Activated naive CD8-positive, alpha-beta T cell treated with anti-CD3 and anti-CD28 coated beads, Interleukin-2, amount 50 U/mL, for 24 hours (primary cell): ENCODE results near the gene CAB39.

Source experiments
- ATAC-seq: fragments of 150-1000 bp; cut with Tn5 transposase; one replicate; pipeline ENCODE4 v1.10.0; 2021
- DNase-seq: peaks from one replicate; pipeline ENCODE4 v3.0.0; 2021
- H3K27ac Mint-ChIP-seq: one replicate; pipeline ENCODE4 v1.8.0; 2021; ENCODE audit warnings: mild to moderate bottlenecking, mixed read lengths
- H3K27me3 Mint-ChIP-seq: one replicate; pipeline ENCODE4 v1.8.0; 2021; ENCODE audit warnings: mixed read lengths
- H3K36me3 Mint-ChIP-seq: one replicate; pipeline ENCODE4 v1.8.0; 2021; ENCODE audit warnings: low read depth, mixed read lengths
- H3K4me1 Mint-ChIP-seq: one replicate; pipeline ENCODE4 v1.8.0; 2021; ENCODE audit warnings: mixed read lengths
- H3K4me3 Mint-ChIP-seq: one replicate; pipeline ENCODE4 v1.8.0; 2021; ENCODE audit warnings: mild to moderate bottlenecking, moderate library complexity, mixed read lengths
- H3K9me3 Mint-ChIP-seq: one replicate; pipeline ENCODE4 v1.8.0; 2021; ENCODE audit warnings: mixed read lengths

The CAB39 gene

DNA sequence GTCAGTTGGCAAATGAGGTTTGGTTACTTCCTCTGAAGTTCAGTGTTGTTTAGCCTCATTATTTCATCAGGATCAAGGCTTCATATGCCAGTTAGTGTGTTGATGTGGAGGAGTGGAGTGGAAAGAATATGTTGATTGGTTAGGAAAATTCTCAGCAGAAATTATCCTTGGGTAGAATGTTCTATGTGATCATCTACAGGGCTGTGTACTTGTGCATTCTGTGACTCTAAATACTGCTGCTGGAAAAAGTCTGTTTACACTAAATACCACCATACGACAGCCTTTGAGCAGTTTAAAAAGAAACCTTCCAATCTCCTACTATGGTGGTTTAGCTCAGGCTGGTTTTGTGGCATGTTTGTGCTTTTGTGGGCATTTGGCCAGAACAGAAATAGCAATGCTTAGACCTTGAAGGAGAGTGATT lies 25.8 kb downstream of the CAB39 start:
- no peaks in the 10 kb centered on the region for H3K9me3 Mint-ChIP-seq
- H3K27ac Mint-ChIP-seq, result no peak overlapping the region
- H3K4me1 Mint-ChIP-seq, result peaks cover 71% of the 10 kb centered on the region
- no peaks in the 10 kb centered on the region for H3K27me3 Mint-ChIP-seq
- peaks cover 29% of the 10 kb centered on the region for H3K36me3 Mint-ChIP-seq
- no peak for DNase-seq
- ATAC-seq, result no peak
- no peak overlapping the region for H3K4me3 Mint-ChIP-seq

DNA sequence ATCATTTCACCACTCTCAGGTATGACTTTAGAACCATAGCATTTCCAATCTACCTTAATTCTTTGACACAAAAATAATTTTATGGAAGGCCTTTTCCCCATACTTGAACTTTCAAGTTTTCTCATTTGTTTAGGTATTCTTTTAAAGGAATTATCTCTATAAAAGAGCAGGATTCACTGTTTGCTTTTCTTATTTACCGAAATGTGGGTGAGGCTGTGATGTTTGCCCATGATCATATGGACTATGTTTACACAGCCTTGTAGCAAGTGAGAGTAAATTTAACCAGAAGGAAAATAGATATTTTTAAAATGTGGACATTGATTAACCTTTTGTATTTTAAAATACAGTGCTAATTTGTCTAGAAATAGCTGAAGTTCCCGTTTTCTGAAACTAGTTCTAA lies 26.3 kb downstream of the CAB39 start:
- no peak for DNase-seq
- peaks cover 27% of the 10 kb centered on the region for H3K36me3 Mint-ChIP-seq
- no peaks in the 10 kb centered on the region for H3K9me3 Mint-ChIP-seq
- no peaks in the 10 kb centered on the region for H3K27me3 Mint-ChIP-seq
- no peak overlapping the region for H3K4me3 Mint-ChIP-seq
- no peak overlapping the region for H3K27ac Mint-ChIP-seq
- peaks cover 66% of the 10 kb centered on the region for H3K4me1 Mint-ChIP-seq
- no peak for ATAC-seq

DNA sequence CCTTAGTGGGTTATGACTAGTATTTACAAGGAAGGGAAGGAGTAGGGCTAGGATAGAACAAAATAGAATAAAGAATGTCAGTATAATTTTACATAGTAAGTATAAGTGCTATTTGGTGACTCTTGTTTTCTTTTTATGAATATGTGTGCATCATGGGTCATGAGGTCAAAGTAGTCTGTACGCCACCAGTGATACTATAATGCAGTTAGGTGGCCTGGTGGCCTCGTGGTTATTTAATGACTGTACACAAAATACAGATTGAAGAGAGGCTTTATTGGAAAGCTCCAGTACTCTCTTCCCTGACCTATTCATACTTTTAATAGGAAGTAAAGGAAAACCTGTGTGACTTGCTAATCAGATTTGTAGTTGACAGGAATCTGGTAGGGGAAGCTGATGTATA lies 27.3 kb downstream of the CAB39 start:
- Mint-ChIP-seq H3K36me3 (peaks cover 28% of the 10 kb centered on the region), H3K27me3 (no peaks in the 10 kb centered on the region), H3K27ac (no peak overlapping the region), H3K4me1 (peaks cover 59% of the 10 kb centered on the region), H3K9me3 (no peaks in the 10 kb centered on the region), H3K4me3 (no peak overlapping the region)
- ATAC-seq (no peak), DNase-seq (no peak)

DNA sequence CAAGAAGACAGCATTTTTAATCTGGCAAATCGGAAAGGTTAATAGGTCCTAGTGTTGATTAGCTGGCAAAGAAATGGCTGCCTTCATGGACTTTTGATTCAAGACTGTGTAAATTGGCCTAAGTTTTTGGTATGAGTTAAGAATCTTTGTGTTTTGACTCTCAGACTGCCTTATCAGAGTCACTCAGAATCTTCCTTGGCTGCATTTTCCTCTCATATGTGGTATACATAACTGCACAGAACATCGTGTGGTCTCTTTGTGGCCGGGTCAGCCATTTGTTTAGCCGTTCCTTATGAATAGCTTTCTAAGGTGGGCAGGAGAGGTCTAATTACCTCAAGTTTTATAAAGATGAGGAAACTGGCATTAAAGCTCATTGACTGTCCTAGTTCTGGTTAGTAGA lies 30.1 kb downstream of the CAB39 start:
- H3K9me3 Mint-ChIP-seq, result no peaks in the 10 kb centered on the region
- H3K27me3 Mint-ChIP-seq, result no peaks in the 10 kb centered on the region
- ATAC-seq (no peak), DNase-seq (no peak)
- H3K27ac Mint-ChIP-seq, result no peak overlapping the region
- H3K4me1 Mint-ChIP-seq, result peaks cover 55% of the 10 kb centered on the region
- no peak overlapping the region for H3K4me3 Mint-ChIP-seq
- H3K36me3 Mint-ChIP-seq, result peaks cover 44% of the 10 kb centered on the region

DNA sequence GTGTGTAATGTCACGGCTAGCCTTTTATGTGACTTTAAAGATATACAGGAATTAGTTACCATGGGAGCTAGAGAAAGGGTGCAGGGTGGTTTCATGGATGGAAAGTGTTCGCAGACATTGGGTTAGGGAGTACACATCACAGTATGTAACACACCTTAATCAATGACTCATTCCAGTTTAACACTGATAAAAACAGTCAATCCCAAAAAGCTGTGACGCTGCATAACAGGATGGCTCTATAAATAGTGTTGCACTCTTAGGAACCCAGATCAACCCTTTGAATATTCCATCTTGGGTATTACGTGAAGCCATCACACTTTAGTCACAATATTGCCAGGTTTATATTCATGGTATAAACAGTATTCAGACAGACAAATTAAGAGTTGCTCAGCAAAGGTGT lies 33.6 kb downstream of the CAB39 start:
- Mint-ChIP-seq H3K4me1 (peaks cover 53% of the 10 kb centered on the region), H3K36me3 (peaks cover 33% of the 10 kb centered on the region), H3K27ac (no peak overlapping the region), H3K4me3 (no peak overlapping the region), H3K27me3 (no peaks in the 10 kb centered on the region), H3K9me3 (no peaks in the 10 kb centered on the region)
- ATAC-seq, result no peak
- DNase-seq, result no peak

DNA sequence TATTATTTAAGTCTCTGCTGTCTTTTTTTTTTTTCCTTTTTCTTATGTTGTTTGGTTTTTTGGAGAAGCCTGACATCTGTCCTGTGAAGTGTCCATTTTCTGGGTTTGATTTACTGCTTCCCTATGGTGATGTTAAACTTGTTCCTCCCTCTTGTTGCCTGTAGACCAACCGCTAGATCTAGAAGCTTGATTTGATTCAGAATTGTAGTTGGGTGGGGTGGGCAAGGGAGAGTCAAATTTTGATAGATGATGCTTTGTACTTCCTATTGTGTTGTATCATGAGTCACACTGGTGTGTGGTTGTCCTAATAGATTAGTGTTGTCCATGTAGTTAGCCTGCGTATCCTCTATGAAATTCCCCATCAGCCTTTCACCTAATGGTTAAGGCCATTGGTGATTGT lies 35.4 kb downstream of the CAB39 start:
- Mint-ChIP-seq H3K9me3 (no peaks in the 10 kb centered on the region), H3K27ac (no peak overlapping the region), H3K4me3 (no peak overlapping the region), H3K36me3 (peaks cover 41% of the 10 kb centered on the region), H3K27me3 (no peaks in the 10 kb centered on the region), H3K4me1 (peaks cover 65% of the 10 kb centered on the region)
- no peak for DNase-seq
- ATAC-seq, result peak; percentile 48

DNA sequence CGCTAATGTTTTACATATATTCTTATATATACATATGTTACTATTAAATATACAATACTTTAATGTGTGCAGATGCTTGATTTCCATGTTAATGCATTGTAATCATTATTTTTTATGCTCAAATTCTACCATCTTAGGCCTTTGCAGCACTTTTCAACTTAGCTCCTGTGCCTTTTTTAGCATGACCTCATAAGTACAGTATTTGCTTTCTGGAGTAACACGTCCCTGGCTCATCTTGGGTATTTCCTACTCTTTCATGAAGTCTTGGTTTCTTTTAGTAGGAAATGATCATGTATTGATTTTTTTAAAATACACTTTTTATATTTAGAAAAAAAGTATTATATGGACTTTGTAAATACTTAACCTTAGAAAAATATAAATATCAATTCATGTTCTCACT lies 36.5 kb downstream of the CAB39 start:
- Mint-ChIP-seq H3K27ac (no peak overlapping the region), H3K4me1 (peaks cover 65% of the 10 kb centered on the region), H3K9me3 (no peaks in the 10 kb centered on the region), H3K36me3 (peaks cover 41% of the 10 kb centered on the region), H3K27me3 (no peaks in the 10 kb centered on the region), H3K4me3 (no peak overlapping the region)
- ATAC-seq (no peak), DNase-seq (no peak)

DNA sequence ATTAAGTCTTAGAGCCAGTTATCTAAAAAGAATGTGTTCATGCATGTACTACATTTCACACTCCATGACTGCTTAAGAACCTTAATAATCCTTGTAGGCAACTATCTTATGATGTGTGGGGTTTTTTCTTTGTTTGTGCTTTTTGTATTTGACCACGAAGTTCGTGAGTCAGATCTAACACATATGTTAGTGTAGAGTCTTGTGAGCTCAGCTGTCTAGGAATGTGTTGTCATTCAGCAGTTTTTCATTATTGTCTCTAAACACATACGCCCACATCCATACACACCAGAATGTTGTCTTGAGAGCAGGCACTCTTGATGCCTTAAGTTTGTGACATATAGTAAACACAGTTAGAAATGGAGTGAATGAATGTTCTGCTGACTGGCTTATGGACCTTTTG lies 38.4 kb downstream of the CAB39 start:
- H3K27ac Mint-ChIP-seq, result no peak overlapping the region
- no peak overlapping the region for H3K4me3 Mint-ChIP-seq
- DNase-seq (no peak), ATAC-seq (peak; percentile 84)
- H3K27me3 Mint-ChIP-seq, result no peaks in the 10 kb centered on the region
- H3K4me1 Mint-ChIP-seq, result peaks cover 68% of the 10 kb centered on the region
- H3K36me3 Mint-ChIP-seq, result peaks cover 36% of the 10 kb centered on the region
- H3K9me3 Mint-ChIP-seq, result no peaks in the 10 kb centered on the region

DNA sequence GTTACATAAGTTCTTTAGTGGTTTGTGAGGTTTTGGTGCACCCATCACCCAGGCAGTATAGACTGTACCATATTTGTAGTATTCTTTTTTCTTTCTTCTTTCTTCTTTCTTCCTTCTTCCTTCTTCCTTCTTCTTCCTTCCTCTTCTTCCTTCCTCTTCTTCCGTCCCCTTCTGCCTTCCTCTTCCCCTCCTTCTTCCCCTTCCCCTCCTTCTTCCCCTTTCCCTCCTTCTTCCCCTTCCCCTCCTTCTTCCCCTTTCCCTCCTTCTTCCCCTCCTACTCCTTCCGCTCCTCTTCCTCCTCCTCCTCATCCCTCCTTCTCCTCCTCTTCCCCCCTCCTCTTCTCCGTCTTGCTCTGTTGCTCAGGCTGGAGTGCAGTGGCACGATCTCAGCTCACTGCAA lies 41.6 kb downstream of the CAB39 start:
- Mint-ChIP-seq H3K9me3 (no peaks in the 10 kb centered on the region), H3K4me1 (peaks cover 74% of the 10 kb centered on the region), H3K36me3 (peaks cover 20% of the 10 kb centered on the region), H3K27me3 (no peaks in the 10 kb centered on the region), H3K4me3 (no peak overlapping the region), H3K27ac (no peak overlapping the region)
- DNase-seq (no peak), ATAC-seq (no peak)

DNA sequence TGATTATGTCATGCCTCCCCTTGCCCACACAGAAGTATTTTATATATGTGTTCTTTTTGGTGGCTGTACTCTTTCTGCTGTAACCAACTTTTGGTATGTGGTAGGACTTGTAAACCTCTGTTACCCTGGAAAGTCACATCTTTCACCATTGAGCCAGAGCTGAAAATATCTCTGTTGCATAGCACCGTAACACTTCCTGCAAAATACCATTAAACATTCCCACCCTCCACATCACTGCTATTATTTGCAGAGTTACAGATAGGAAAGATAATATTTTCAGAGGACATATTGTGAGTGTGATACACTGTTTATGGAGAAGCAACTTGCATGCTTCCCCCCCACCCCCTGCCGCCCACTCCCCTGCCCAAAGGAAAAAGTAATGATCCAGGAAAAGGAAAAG lies 44.8 kb downstream of the CAB39 start:
- Mint-ChIP-seq H3K36me3 (peaks cover 33% of the 10 kb centered on the region), H3K27ac (no peak overlapping the region), H3K27me3 (no peaks in the 10 kb centered on the region), H3K9me3 (no peaks in the 10 kb centered on the region), H3K4me1 (peaks cover 56% of the 10 kb centered on the region), H3K4me3 (no peak overlapping the region)
- DNase-seq, result no peak
- no peak for ATAC-seq

DNA sequence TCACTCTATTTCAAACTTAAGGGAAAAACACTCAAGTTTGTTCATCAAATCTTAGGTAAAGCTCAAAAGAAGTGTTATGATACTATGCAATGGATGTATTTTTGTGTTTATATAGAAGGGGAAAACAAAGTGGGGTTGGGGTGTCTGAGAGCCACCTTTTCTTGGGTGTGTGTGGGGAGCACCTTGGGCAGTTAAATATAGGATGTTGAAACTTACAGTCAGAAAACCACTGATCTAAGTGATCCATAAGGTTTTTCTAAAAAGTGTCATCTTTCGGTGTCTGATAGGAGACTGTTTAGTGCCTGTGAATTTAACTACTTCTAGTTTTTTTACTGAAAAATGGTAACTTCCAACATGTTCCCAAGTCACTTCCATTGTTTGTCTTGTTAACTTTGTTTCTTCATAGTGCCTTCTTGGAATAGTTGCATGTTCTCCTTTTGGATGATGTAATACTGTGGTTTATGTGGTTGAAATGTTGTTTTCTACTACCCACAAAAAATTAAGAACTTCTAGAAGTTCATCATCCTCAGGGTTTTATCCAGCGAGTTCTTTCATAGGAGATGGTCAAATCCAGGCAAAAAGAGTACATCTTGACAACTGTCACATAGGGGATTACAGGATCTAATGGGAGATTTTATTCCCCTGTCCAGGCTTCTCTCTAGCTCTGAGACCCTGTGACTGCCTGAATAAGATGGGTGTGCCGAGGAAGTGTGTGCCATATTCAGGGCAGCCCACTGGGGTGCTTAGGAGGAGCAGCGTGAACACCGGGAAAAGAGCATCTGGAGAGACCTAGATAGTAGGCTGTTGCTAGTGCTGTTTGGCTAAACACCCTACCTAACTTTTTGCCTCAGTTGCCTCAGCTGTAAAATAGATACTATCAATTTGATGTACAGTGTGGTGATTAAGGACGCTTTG lies 46.2 kb downstream of the CAB39 start:
- H3K27me3 Mint-ChIP-seq, result no peaks in the 10 kb centered on the region
- H3K9me3 Mint-ChIP-seq, result no peaks in the 10 kb centered on the region
- peaks cover 51% of the 10 kb centered on the region for H3K4me1 Mint-ChIP-seq
- peak overlapping the region; percentile 23 for H3K4me3 Mint-ChIP-seq
- H3K27ac Mint-ChIP-seq, result peak overlapping the region; percentile 67
- H3K36me3 Mint-ChIP-seq, result peaks cover 35% of the 10 kb centered on the region
- DNase-seq, result no peak
- no peak for ATAC-seq

DNA sequence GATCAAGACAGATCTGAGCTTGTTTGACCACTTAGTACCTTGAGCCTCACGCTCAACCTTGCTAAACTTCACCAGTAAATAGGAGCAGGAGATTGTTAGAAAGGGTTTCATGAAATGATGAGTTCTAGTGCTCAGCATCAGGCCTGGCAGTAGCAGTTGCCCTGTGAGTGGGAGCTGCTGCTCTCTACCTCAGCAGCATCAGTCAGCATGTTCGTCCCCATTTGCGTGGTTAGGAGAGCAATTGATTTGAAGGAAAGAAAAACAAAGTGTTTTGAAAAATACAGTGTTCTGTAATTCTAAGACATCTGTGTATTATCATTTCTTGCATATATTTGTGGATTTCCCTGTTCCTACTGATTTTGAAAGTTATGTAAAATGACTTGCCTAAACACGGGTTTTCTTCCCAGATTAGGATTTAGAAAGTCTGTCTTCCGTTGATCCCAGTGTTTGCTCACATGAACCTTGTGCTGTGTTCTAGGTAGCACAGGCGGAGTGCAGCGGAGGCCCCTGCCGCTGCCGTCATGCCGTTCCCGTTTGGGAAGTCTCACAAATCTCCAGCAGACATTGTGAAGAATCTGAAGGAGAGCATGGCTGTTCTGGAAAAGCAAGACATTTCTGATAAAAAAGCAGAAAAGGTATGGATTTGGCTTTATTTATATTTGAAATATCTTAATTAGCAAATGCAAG lies 47.0 kb downstream of the CAB39 start:
- Mint-ChIP-seq H3K27me3 (no peaks in the 10 kb centered on the region), H3K4me3 (no peak overlapping the region), H3K9me3 (no peaks in the 10 kb centered on the region), H3K36me3 (peaks cover 36% of the 10 kb centered on the region), H3K4me1 (peaks cover 54% of the 10 kb centered on the region), H3K27ac (no peak overlapping the region)
- DNase-seq (no peak), ATAC-seq (no peak)

DNA sequence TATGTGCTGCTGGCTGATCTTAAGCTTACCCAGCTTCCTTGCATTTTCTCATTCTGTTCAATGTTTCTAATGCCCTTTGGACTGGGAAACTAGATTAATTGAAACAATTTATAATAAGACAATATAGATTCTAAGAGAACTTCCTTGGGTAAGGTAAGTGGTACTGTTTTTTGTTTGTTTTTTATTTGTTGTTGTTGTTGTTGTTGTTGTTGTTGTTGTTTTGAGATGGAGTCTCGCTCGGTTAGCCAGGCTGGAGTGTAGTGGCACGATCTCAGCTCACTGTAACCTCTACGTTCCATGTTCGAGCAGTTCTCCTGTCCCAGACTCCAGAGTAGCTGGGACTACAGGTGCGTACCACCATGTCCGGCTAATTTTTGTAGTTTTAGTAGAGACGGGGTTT lies 49.1 kb downstream of the CAB39 start:
- H3K4me1 Mint-ChIP-seq, result peaks cover 55% of the 10 kb centered on the region
- H3K36me3 Mint-ChIP-seq, result peaks cover 47% of the 10 kb centered on the region
- H3K4me3 Mint-ChIP-seq, result no peak overlapping the region
- ATAC-seq (no peak), DNase-seq (no peak)
- no peaks in the 10 kb centered on the region for H3K9me3 Mint-ChIP-seq
- no peak overlapping the region for H3K27ac Mint-ChIP-seq
- no peaks in the 10 kb centered on the region for H3K27me3 Mint-ChIP-seq

DNA sequence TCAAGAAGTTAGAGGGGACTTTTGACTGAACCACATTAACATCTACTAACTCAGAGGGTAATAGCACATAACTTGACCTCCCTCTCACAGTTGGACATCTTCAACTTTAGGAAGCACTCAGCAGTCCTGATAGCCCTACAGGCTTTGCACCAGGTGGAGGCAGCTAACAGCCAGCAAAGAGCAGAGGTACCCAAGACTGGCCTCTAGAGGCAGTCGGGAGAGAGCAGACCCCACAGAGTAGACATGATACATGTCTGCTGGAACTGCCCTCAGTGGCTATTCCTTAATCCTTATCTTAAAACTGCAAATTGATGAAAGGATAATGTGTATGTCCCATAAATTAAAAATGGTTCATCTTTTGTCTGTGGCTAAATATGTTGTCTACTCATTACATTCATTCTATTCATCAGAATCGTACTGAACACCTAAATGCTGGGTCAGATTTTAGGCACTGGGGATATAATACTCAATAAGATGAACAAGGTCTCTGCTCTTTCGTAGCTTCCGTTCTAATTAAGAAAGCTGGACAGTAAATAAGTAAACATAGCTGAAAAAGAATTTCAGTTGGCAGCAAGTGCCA lies 49.8 kb downstream of the CAB39 start:
- Mint-ChIP-seq H3K4me3 (no peak overlapping the region), H3K4me1 (peaks cover 56% of the 10 kb centered on the region)

DNA sequence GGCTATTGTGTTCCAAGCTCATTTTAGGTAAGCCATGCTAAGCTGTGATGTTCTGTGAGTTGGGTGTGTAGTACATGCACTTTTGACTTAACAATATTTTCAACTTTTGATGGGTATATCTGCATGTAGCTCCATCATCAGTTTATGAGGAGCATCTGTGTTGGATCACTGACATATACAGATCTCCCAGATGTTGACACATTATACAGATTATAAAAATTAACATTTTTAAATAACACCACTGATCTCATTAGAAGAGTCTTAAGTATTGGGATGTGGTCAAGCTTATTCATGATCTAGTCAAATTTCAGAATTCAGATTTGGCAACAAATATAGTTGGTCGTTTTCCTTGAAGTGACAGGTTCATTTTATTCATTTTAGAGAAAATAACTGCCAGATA lies 51.7 kb downstream of the CAB39 start:
- no peak for DNase-seq
- H3K27me3 Mint-ChIP-seq, result no peaks in the 10 kb centered on the region
- H3K4me3 Mint-ChIP-seq, result no peak overlapping the region
- H3K9me3 Mint-ChIP-seq, result peaks cover 3% of the 10 kb centered on the region
- no peak for ATAC-seq
- no peak overlapping the region for H3K27ac Mint-ChIP-seq
- peaks cover 71% of the 10 kb centered on the region for H3K36me3 Mint-ChIP-seq
- H3K4me1 Mint-ChIP-seq, result peaks cover 56% of the 10 kb centered on the region

More for the DNA sequence above, 49.8 kb downstream of the CAB39 start:
- Mint-ChIP-seq H3K36me3 (peaks cover 54% of the 10 kb centered on the region), H3K9me3 (no peaks in the 10 kb centered on the region), H3K27ac (no peak overlapping the region), H3K27me3 (no peaks in the 10 kb centered on the region)
- ATAC-seq (peak; percentile 87), DNase-seq (peak; percentile 23)
